ENCODE measurements around the gene UBE2V1.

DNA sequence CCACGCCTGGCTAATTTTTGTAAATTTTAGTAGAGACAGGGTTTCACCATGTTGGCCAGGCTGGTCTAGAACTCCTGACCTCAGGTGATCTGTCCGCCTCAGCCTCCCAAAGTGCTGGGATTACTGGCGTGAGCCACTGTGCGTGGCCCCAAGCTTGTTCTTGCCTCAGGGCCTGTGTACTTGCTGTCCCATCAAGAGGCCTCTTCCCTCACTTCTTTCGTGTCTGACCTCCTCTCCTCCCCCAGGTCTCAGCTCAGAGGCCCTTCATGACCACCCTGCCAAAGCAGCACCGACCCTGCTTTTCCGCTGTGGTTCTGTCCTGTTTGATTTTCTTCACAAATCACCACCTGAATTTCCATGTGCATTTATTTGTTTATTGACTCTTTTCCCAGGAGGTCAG, 10.5 kb upstream of the UBE2V1 start:
- TF ChIP-seq, protein P1, sequence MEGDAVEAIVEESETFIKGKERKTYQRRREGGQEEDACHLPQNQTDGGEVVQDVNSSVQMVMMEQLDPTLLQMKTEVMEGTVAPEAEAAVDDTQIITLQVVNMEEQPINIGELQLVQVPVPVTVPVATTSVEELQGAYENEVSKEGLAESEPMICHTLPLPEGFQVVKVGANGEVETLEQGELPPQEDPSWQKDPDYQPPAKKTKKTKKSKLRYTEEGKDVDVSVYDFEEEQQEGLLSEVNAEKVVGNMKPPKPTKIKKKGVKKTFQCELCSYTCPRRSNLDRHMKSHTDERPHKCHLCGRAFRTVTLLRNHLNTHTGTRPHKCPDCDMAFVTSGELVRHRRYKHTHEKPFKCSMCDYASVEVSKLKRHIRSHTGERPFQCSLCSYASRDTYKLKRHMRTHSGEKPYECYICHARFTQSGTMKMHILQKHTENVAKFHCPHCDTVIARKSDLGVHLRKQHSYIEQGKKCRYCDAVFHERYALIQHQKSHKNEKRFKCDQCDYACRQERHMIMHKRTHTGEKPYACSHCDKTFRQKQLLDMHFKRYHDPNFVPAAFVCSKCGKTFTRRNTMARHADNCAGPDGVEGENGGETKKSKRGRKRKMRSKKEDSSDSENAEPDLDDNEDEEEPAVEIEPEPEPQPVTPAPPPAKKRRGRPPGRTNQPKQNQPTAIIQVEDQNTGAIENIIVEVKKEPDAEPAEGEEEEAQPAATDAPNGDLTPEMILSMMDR (IDR thresholded peaks at IDR 0.05), result no peak
- no peak for TF ChIP-seq EZH2 (IDR thresholded peaks at IDR 0.05; ENCODE audit: borderline replicate concordance, insufficient read depth, low read depth, low read length, poor library complexity, severe bottlenecking)
